Mesenchymal stem cell (in vitro differentiated cells and primary cell): ENCODE results near the gene PSMB2.
"Not testable (repeated sequence)": the region's sequence is repeated elsewhere in the genome, so short reads cannot be mapped to it uniquely, and the experiment has no call there.

Experiments used
- DNase-seq: peaks from one replicate; pipeline ENCODE4 v3.0.0-alpha.2; 2013
- H2AFZ ChIP-seq: one replicate; pipeline ENCODE4 v1.6.1; 2013; ENCODE audit warnings: low read depth, mild to moderate bottlenecking, control low read depth, inconsistent platforms, low read length, moderate library complexity
- H2AK5ac ChIP-seq: 2 replicates; pipeline ENCODE4 v1.6.1; 2013; ENCODE audit warnings: low read length, moderate library complexity, mild to moderate bottlenecking, inconsistent platforms; ENCODE audit not compliant: severe bottlenecking
- H2BK120ac ChIP-seq: one replicate; pipeline ENCODE4 v1.6.1; 2013; ENCODE audit warnings: low read depth, mild to moderate bottlenecking, inconsistent platforms, low read length, moderate library complexity
- H2BK12ac ChIP-seq, 2 experiments: one replicate each; pipeline ENCODE4 v1.6.1; 2013; ENCODE audit warnings: inconsistent platforms in 2 of 2, low read length in 2 of 2, mild to moderate bottlenecking in 2 of 2, moderate library complexity in 2 of 2, control low read depth in 1 of 2
- H2BK15ac ChIP-seq: one replicate; pipeline ENCODE4 v1.6.1; 2013; ENCODE audit warnings: mild to moderate bottlenecking, low read depth, inconsistent platforms; ENCODE audit not compliant: poor library complexity, severe bottlenecking
- H2BK5ac ChIP-seq: 2 replicates; pipeline ENCODE4 v1.6.1; 2013; ENCODE audit warnings: low read depth, mild to moderate bottlenecking, low read length, control low read depth, inconsistent platforms; ENCODE audit not compliant: poor library complexity, severe bottlenecking
- H3K14ac ChIP-seq, 2 experiments: one replicate each; pipeline ENCODE4 v1.6.1; 2013; ENCODE audit warnings: inconsistent platforms in 2 of 2, low read length in 2 of 2, control low read depth in 1 of 2, mild to moderate bottlenecking in 1 of 2, moderate library complexity in 1 of 2
- H3K18ac ChIP-seq, 2 experiments: one replicate each; pipeline ENCODE4 v1.6.1; 2013; ENCODE audit warnings: inconsistent platforms in 2 of 2, low read length in 2 of 2, control low read depth in 1 of 2, low read depth in 1 of 2, mild to moderate bottlenecking in 1 of 2
- H3K23ac ChIP-seq, 2 experiments: one replicate each; pipeline ENCODE4 v1.6.1; 2013; ENCODE audit warnings: inconsistent platforms in 2 of 2, low read length in 2 of 2, mild to moderate bottlenecking in 2 of 2, moderate library complexity in 2 of 2, control low read depth in 1 of 2
- H3K27ac ChIP-seq: 2 replicates; pipeline ENCODE4 v1.5.1; 2013; ENCODE audit warnings: mild to moderate bottlenecking, moderate library complexity, low read length, control low read depth, inconsistent platforms; ENCODE audit not compliant: poor library complexity, severe bottlenecking
- H3K27me3 ChIP-seq, 2 experiments: 2 replicates each; pipeline versions ENCODE4 v1.6.1 to v1.7.0; 2013; ENCODE audit warnings: low read length in 2 of 2, mild to moderate bottlenecking in 2 of 2, moderate library complexity in 2 of 2, control low read depth in 1 of 2, inconsistent platforms in 1 of 2; ENCODE audit not compliant: control insufficient read depth in 1 of 2, insufficient read depth in 1 of 2
- H3K36me3 ChIP-seq, 2 experiments: 2 replicates each; pipeline versions ENCODE4 v1.6.1 to v1.7.0; 2013; ENCODE audit warnings: low read length in 2 of 2, control low read depth in 1 of 2, inconsistent platforms in 1 of 2, low read depth in 1 of 2, mild to moderate bottlenecking in 1 of 2; ENCODE audit not compliant: insufficient read depth in 2 of 2, control insufficient read depth in 1 of 2
- H3K4ac ChIP-seq, 2 experiments: one replicate each; pipeline ENCODE4 v1.6.1; 2013; ENCODE audit warnings: inconsistent platforms in 2 of 2, low read length in 2 of 2, mild to moderate bottlenecking in 2 of 2, moderate library complexity in 2 of 2, control low read depth in 1 of 2, low read depth in 1 of 2
- H3K4me1 ChIP-seq: 2 replicates; pipeline ENCODE4 v1.6.1; 2013; ENCODE audit warnings: low read depth, low read length, control low read depth; ENCODE audit not compliant: control insufficient read depth, insufficient read depth
- H3K4me2 ChIP-seq: 2 replicates; pipeline ENCODE4 v1.6.1; 2013; ENCODE audit warnings: low read length, mild to moderate bottlenecking, inconsistent platforms; ENCODE audit not compliant: poor library complexity, severe bottlenecking
- H3K4me3 ChIP-seq, 2 experiments: 2 replicates each; pipeline versions ENCODE4 v1.5.1 to v1.7.0; 2013; ENCODE audit warnings: low read length in 2 of 2, mild to moderate bottlenecking in 2 of 2, control low read depth in 1 of 2, low read depth in 1 of 2; ENCODE audit not compliant: insufficient read depth in 1 of 2
- H3K79me1 ChIP-seq: replicated peaks from 2 replicates; pipeline ENCODE4 v1.6.1; 2013; ENCODE audit warnings: mild to moderate bottlenecking, control low read depth, low read length, inconsistent platforms; ENCODE audit not compliant: poor library complexity, severe bottlenecking
- H3K9ac ChIP-seq: 2 replicates; pipeline ENCODE4 v1.7.0; 2013; ENCODE audit warnings: mild to moderate bottlenecking, low read length, moderate library complexity
- H3K9me3 ChIP-seq: 2 replicates; pipeline ENCODE4 v1.7.0; 2013; ENCODE audit warnings: mild to moderate bottlenecking, low read length; ENCODE audit not compliant: control insufficient read depth
- H4K8ac ChIP-seq: one replicate; pipeline ENCODE4 v1.6.1; 2013; ENCODE audit warnings: inconsistent platforms, mild to moderate bottlenecking, low read length, moderate library complexity
- H4K91ac ChIP-seq: one replicate; pipeline ENCODE4 v1.6.1; 2013; ENCODE audit warnings: mild to moderate bottlenecking, low read length, inconsistent platforms
- WGBS: methylation state at CpG from one replicate; pipeline ENCODE4 v1.1.7; 2013; ENCODE audit warnings: mixed read lengths; 5-methylcytosine and 5-hydroxymethylcytosine counted together

PSMB2 gene

GRCh38 chr1:35576766-35577070 lies 64.6 kb downstream of the PSMB2 start:
- H3K4me3 ChIP-seq, H2BK12ac ChIP-seq, H4K8ac ChIP-seq, H2BK15ac ChIP-seq, H2BK5ac ChIP-seq, H3K4me2 ChIP-seq, H2BK120ac ChIP-seq, H3K23ac ChIP-seq, H4K91ac ChIP-seq, H3K36me3 ChIP-seq, H3K9ac ChIP-seq, H3K27ac ChIP-seq, H3K4ac ChIP-seq, H3K79me1 ChIP-seq, H3K18ac ChIP-seq, H3K14ac ChIP-seq, H3K9me3 ChIP-seq, DNase-seq, H2AK5ac ChIP-seq, H2AFZ ChIP-seq: not testable (repeated sequence)
- 9% methylated on average over 20 of the region's 37 CpGs for WGBS
- Histone ChIP-seq H3K4me1 (peaks cover 22% of the 10 kb centered on the region), H3K27me3 (peaks cover 55 to 60% of the 10 kb centered on the region in 2 experiments)

DNA sequence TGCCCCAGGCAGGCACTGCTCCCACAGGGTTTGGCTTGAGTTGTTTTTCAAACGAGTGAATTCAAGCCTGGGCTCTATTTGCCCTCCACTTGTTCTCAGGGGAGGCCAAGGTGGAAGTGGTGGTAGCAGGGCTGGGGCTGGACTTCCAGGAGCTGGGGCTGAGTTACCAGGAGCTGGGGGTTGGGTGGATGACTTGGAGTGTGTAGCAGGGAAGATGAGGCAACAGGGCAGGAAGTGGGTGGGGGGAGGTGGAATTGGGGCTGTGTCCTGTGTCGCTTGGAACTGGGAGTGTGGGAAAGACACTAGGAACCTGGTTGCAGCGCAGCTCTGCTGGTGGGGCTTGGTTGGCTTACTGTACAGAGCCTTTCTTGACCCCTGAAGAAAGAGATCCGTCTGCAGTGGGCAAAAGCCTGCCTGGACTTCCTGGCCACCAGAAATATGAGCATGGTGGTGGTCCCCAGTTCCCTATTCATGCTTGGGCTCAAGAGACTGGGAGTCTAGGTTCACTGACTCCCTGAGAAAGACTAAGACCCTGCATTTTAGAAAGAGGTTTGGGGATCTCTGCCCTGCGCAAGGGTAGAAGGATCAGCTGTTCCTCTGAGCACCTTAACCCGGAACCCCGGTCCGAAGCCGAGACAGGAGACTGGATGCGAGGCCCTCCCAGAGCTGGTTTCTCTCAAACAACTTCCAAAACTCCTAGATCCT lies 65.1 kb downstream of the PSMB2 start:
- Histone ChIP-seq H3K79me1 (no peaks in the 10 kb centered on the region), H3K9ac (no peak overlapping the region), H2BK15ac (peak overlapping the region; percentile 36), H3K4me3 (no peak overlapping the region), H3K27me3 (peaks cover 60 to 65% of the 10 kb centered on the region in 2 experiments), H3K18ac (no peak overlapping the region), H2AFZ (no peak overlapping the region), H2BK12ac (peak overlapping the region in 1 of 2 experiments; percentile 24), H2BK120ac (no peak overlapping the region), H3K4me2 (no peak overlapping the region), H3K4me1 (peaks cover 22% of the 10 kb centered on the region), H4K91ac (no peak overlapping the region), H2BK5ac (no peak overlapping the region), H3K27ac (no peak overlapping the region), H3K23ac (peak overlapping the region in 1 of 2 experiments; percentile 31), H3K36me3 (peaks cover 0 to 4% of the 10 kb centered on the region in 2 experiments), H3K14ac (no peak overlapping the region), H4K8ac (no peak overlapping the region), H3K9me3 (no peaks in the 10 kb centered on the region), H2AK5ac (no peak overlapping the region), H3K4ac (no peak overlapping the region)
- no peak for DNase-seq
- 40% methylated on average over 6 of the region's 10 CpGs for WGBS

DNA sequence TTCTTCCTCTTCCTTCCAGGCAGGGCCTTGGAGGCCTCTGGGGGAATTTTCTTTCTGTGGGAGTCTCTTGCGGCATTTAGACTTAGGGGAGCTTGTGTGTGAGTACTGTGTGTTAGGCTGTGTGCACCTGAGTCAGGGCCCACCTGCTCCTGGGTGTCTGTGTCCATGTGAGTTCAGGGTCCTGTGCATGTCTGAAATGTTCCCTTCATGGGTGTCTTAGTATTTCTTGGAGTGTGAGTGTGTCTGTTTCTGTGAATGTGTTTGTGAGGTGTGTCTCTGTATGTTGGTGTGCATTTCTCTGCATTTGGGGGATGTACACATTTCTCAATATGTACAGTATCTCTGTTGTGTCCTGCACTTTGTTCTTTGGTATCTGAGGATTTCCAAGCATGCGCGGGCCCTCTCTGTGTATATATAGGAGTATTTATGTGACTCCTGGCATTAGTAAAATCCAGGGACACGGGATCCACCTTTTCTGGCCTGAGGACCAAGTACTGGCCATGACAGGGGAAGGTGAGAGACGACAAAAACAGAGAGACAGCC lies 65.8 kb downstream of the PSMB2 start:
- no peak overlapping the region for H2BK5ac ChIP-seq
- H4K8ac ChIP-seq = no peak overlapping the region
- H3K9me3 ChIP-seq = no peaks in the 10 kb centered on the region

DNA sequence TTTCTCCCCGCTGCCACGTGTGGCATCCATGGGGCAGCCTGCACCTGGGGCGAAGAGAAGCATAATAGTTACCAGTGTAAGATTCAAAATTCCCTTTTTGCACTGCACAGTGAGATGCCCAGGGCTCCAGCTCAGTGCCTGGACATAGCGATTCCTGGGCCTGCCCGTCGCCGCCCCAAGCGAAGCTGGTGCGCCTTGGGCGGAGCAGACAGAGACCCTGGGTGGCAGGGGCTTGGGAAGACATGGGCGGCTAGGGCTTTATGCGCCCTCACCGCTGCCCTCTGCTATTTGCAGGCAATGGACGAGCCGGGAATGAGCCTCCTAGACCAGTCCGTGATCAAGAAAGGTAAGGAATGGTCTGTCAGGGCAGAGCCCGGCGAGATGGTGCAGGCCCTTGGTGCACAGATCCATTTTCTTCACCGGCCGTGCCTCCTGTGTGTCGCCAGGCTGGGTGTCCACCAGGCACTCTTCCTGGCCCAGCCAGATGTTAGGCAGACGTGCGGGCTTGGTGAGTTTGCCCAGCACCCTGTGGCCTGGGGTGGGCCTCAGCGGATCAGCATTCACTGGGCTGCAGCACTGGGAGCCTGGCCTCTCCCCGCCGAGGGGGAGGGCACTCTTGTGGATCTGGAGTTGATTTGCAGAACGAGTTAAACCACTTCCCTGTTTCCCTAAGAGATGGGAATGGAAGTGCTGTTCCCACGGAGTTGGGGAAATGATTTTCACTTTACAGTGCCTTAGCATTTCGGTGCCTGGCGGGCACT lies 66.5 kb downstream of the PSMB2 start:
- H3K4me2 ChIP-seq = no peak overlapping the region
- H2BK120ac ChIP-seq = no peak overlapping the region
- peak overlapping the region; percentile 65 for H4K91ac ChIP-seq
- no peak overlapping the region for H2BK12ac ChIP-seq
- H2BK15ac ChIP-seq = no peak overlapping the region
- 38% methylated on average over 30 of the region's 30 CpGs for WGBS
- H3K36me3 ChIP-seq = peaks cover 0 to 4% of the 10 kb centered on the region in 2 experiments
- peaks cover 22% of the 10 kb centered on the region for H3K4me1 ChIP-seq
- no peak overlapping the region for H2AFZ ChIP-seq
- no peak for DNase-seq
- H3K9ac ChIP-seq = no peak overlapping the region
- no peak overlapping the region for H4K8ac ChIP-seq
- H3K27ac ChIP-seq = no peak overlapping the region
- no peak overlapping the region for H3K18ac ChIP-seq
- no peak overlapping the region for H3K14ac ChIP-seq
- H3K27me3 ChIP-seq = peaks cover 65 to 70% of the 10 kb centered on the region in 2 experiments
- no peak overlapping the region for H2BK5ac ChIP-seq
- no peak overlapping the region for H3K4ac ChIP-seq
- no peaks in the 10 kb centered on the region for H3K79me1 ChIP-seq
- H3K4me3 ChIP-seq = no peak overlapping the region
- H2AK5ac ChIP-seq = no peak overlapping the region
- peak overlapping the region in 1 of 2 experiments; percentile 63 for H3K23ac ChIP-seq
- H3K9me3 ChIP-seq = no peaks in the 10 kb centered on the region

More for the DNA sequence above, 65.8 kb downstream of the PSMB2 start:
- H3K18ac ChIP-seq = no peak overlapping the region
- H4K91ac ChIP-seq = no peak overlapping the region
- peaks cover 65% of the 10 kb centered on the region in 2 experiments for H3K27me3 ChIP-seq
- WGBS = 92% methylated on average over 5 of the region's 5 CpGs
- H2AFZ ChIP-seq = no peak overlapping the region
- no peak overlapping the region for H2AK5ac ChIP-seq
- H3K9ac ChIP-seq = no peak overlapping the region
- no peak overlapping the region for H3K4me2 ChIP-seq
- no peak overlapping the region for H3K27ac ChIP-seq
- H3K4me1 ChIP-seq = peaks cover 22% of the 10 kb centered on the region
- H3K23ac ChIP-seq = no peak overlapping the region
- H3K36me3 ChIP-seq = peaks cover 0 to 4% of the 10 kb centered on the region in 2 experiments
- no peak overlapping the region for H3K14ac ChIP-seq
- no peak overlapping the region for H3K4me3 ChIP-seq
- H2BK15ac ChIP-seq = no peak overlapping the region
- no peak overlapping the region for H2BK120ac ChIP-seq
- H2BK12ac ChIP-seq = no peak overlapping the region
- no peaks in the 10 kb centered on the region for H3K79me1 ChIP-seq
- no peak overlapping the region for H3K4ac ChIP-seq
- no peak for DNase-seq
